Measurements from ENCODE around the gene NINJ1.

- TF ChIP-seq POLR2A (IDR thresholded peaks at IDR 0.05), result no peak
- TF ChIP-seq CTCF (IDR thresholded peaks at IDR 0.05), result no peak
Measured at GRCh38 chr9:93123561-93124283, 10.3 kb downstream of the NINJ1 start.
